COLO668 (cell line): ENCODE data around the gene LLCFC1.

Source experiments
- DNase-seq: peaks from one replicate; lab custom pipeline; 2025; ENCODE audit not compliant: unreplicated experiment; lab: John Stamatoyannopoulos, UW

LLCFC1 gene

GRCh38 chr7:142939226-142939910 lies at the start of gene LLCFC1:
Gene LLCFC1, plus strand, starts transcription at chr7:142939484. Its CDS starts 138 bp downstream, at chr7:142939622.
- no peak for DNase-seq

- DNase-seq: no peak
Observed at GRCh38 chr7:142889816-142890215, 49.5 kb upstream of the LLCFC1 start.

- DNase-seq: no peak
Observed at GRCh38 chr7:142890874-142891485, 48.3 kb upstream of the LLCFC1 start.

- no peak for DNase-seq
Observed at GRCh38 chr7:142891490-142892082, 47.7 kb upstream of the LLCFC1 start.

- DNase-seq: no peak
Observed at GRCh38 chr7:142892951-142893350, 46.3 kb upstream of the LLCFC1 start.

GRCh38 chr7:142894112-142894984 lies 44.9 kb upstream of the LLCFC1 start:
- no peak for DNase-seq

GRCh38 chr7:142894985-142895593 lies 44.2 kb upstream of the LLCFC1 start:
- no peak for DNase-seq

- DNase-seq: no peak
Observed at GRCh38 chr7:142896151-142896550, 43.1 kb upstream of the LLCFC1 start.

- no peak for DNase-seq
Observed at GRCh38 chr7:142896741-142897379, 42.4 kb upstream of the LLCFC1 start.

- DNase-seq: no peak
Observed at GRCh38 chr7:142897691-142898090, 41.6 kb upstream of the LLCFC1 start.

GRCh38 chr7:142898377-142899170 lies 40.7 kb upstream of the LLCFC1 start:
- DNase-seq: no peak

- DNase-seq: no peak
Observed at GRCh38 chr7:142899661-142900060, 39.6 kb upstream of the LLCFC1 start.

GRCh38 chr7:142901426-142902259 lies 37.6 kb upstream of the LLCFC1 start:
- no peak for DNase-seq

GRCh38 chr7:142904128-142904527 lies 35.2 kb upstream of the LLCFC1 start:
- no peak for DNase-seq

- DNase-seq: no peak
Observed at GRCh38 chr7:142905759-142906158, 33.5 kb upstream of the LLCFC1 start.

GRCh38 chr7:142906643-142907042 lies 32.6 kb upstream of the LLCFC1 start:
- DNase-seq: no peak

- no peak for DNase-seq
Observed at GRCh38 chr7:142908290-142908689, 31.0 kb upstream of the LLCFC1 start.

- DNase-seq: no peak
Observed at GRCh38 chr7:142908921-142909890, 30.1 kb upstream of the LLCFC1 start.
